OCI-LY1 (cell line): ENCODE data around the gene MCOLN1.

Experiments
- CTCF ChIP-seq: fragments of 200-600 bp; sonication (generic), shearing (Covaris generic); IDR thresholded peaks from 2 replicates; pipeline ENCODE4 v1.5.1; 2017; ENCODE audit warnings: mild to moderate bottlenecking, antibody characterized with exemption, low read length, moderate library complexity, mixed read lengths
- EZH2 ChIP-seq: fragments of 200-600 bp; sonication (generic), shearing (Covaris generic); IDR thresholded peaks from 2 replicates; pipeline ENCODE4 v1.8.0; 2017; ENCODE audit warnings: borderline replicate concordance, mixed run types, mild to moderate bottlenecking, antibody characterized with exemption, low read length, moderate library complexity, mixed read lengths

- TF ChIP-seq CTCF = no peak
- no peak for TF ChIP-seq EZH2
Observed at GRCh38 chr19:7550169-7550770, 27.8 kb downstream of the MCOLN1 start.
